OCI-LY7 (cell line): Measurements from ENCODE around the gene OTOG. TPM values are rescaled to one million over a fixed set of nuclear protein-coding genes. Genes with fewer than 3 reads are reported as not detected.

Source experiments
- BruUV-seq: library from RNA; stranded (reverse); fragments of 400-500 nt; replicated peaks from 2 replicates; lab custom pipeline; 2021; lab: Mats Ljungman, UMichigan
- CTCF ChIA-PET: fragments of 300-600 bp; sonication (Branson Sonifier 250); formaldehyde crosslinking; loops from one replicate; lab custom pipeline; 2022; ENCODE audit warnings: antibody characterized with exemption; ENCODE audit not compliant: unreplicated experiment; lab: Charles Lee
- POLR2A ChIA-PET: fragments of 300-600 bp; sonication (Branson Sonifier 250); formaldehyde crosslinking; loops from one replicate; lab custom pipeline; 2022; ENCODE audit warnings: antibody characterized with exemption; lab: Charles Lee
- DNase-seq: peaks from one replicate; pipeline ENCODE4 v3.0.0-alpha.2; 2015; ENCODE audit warnings: low spot score
- H2AFZ ChIP-seq: fragments of 200-600 bp; sonication (generic), shearing (Covaris generic); 2 replicates; pipeline ENCODE4 v1.6.1; 2014; ENCODE audit warnings: mild to moderate bottlenecking, antibody characterized with exemption, low read length, moderate library complexity
- H3K27ac ChIP-seq: fragments of 200-600 bp; sonication (generic); 2 replicates; pipeline ENCODE4 v1.5.1; 2014; ENCODE audit warnings: mixed run types, low read depth, mild to moderate bottlenecking, moderate library complexity, low read length, inconsistent platforms; ENCODE audit not compliant: poor library complexity, severe bottlenecking
- H3K36me3 ChIP-seq: fragments of 200-600 bp; sonication (generic); 2 replicates; pipeline ENCODE4 v1.6.1; 2014; ENCODE audit warnings: mild to moderate bottlenecking, antibody characterized with exemption, low read length, moderate library complexity, mixed read lengths; ENCODE audit not compliant: insufficient read depth
- H3K4me1 ChIP-seq: fragments of 200-600 bp; sonication (generic); 2 replicates; pipeline ENCODE4 v1.5.1; 2014; ENCODE audit warnings: mild to moderate bottlenecking, low read length; ENCODE audit not compliant: insufficient read depth, poor library complexity, severe bottlenecking
- H3K4me2 ChIP-seq: fragments of 200-600 bp; sonication (generic); 2 replicates; pipeline ENCODE4 v1.6.1; 2014; ENCODE audit warnings: mild to moderate bottlenecking, low read length
- H3K4me3 ChIP-seq: fragments of 200-600 bp; sonication (generic); 2 replicates; pipeline ENCODE4 v1.5.1; 2014; ENCODE audit warnings: mild to moderate bottlenecking, low read depth, low read length; ENCODE audit not compliant: poor library complexity, severe bottlenecking
- H3K79me2 ChIP-seq: fragments of 200-600 bp; sonication (generic); 2 replicates; pipeline ENCODE4 v1.6.1; 2016; ENCODE audit warnings: low read depth, mild to moderate bottlenecking, low read length, moderate library complexity, mixed read lengths; ENCODE audit not compliant: insufficient read depth
- H3K9me2 ChIP-seq: fragments of 200-600 bp; sonication (generic); 2 replicates; pipeline ENCODE4 v1.6.1; 2016; ENCODE audit warnings: mild to moderate bottlenecking, low read length, mixed read lengths; ENCODE audit not compliant: insufficient read depth
- H3K9me3 ChIP-seq: fragments of 200-600 bp; sonication (generic); 2 replicates; pipeline ENCODE4 v1.6.1; 2014; ENCODE audit warnings: mild to moderate bottlenecking, mixed run types, low read length, mixed read lengths
- H4K20me1 ChIP-seq: fragments of 200-600 bp; sonication (generic); 2 replicates; pipeline ENCODE4 v1.6.1; 2014; ENCODE audit warnings: mild to moderate bottlenecking, antibody characterized with exemption, low read length, moderate library complexity, mixed read lengths; ENCODE audit not compliant: insufficient read depth
- EZH2phosphoT487 ChIP-seq: fragments of 200-600 bp; sonication (generic); IDR thresholded peaks from 2 replicates; pipeline ENCODE4 v1.6.1; 2018; ENCODE audit warnings: low read depth, borderline replicate concordance, mild to moderate bottlenecking, mixed run types, antibody characterized with exemption, low read length, moderate library complexity, mixed read lengths
- intact Hi-C: fragments of 100-400 bp; cut with micrococcal nuclease; formaldehyde crosslinking; loops from one replicate; pipeline ENCODE4 v1.10.0; 2022; ENCODE audit not compliant: unreplicated experiment
- total RNA-seq, 2 experiments: library from RNA; depleted of rRNA in 1 of 2; stranded (reverse); fragments of >200 nt in 1 of 2; shearing (Covaris generic) in 1 of 2; gene quantifications; 2 replicates each; pipeline ENCODE4 v1.2.3, GENCODE V29; 2014 to 2022
- TF ChIP-seq, protein P1 (sequence below): fragments of 200-600 bp; sonication (generic); conservative IDR thresholded peaks from 2 replicates; pipeline ENCODE4 v1.5.1; 2014; ENCODE audit warnings: mild to moderate bottlenecking, antibody characterized with exemption, low read length, moderate library complexity, mixed read lengths

The OTOG gene
- total RNA-seq, 2 experiments from 2014 or later = not detected

DNA sequence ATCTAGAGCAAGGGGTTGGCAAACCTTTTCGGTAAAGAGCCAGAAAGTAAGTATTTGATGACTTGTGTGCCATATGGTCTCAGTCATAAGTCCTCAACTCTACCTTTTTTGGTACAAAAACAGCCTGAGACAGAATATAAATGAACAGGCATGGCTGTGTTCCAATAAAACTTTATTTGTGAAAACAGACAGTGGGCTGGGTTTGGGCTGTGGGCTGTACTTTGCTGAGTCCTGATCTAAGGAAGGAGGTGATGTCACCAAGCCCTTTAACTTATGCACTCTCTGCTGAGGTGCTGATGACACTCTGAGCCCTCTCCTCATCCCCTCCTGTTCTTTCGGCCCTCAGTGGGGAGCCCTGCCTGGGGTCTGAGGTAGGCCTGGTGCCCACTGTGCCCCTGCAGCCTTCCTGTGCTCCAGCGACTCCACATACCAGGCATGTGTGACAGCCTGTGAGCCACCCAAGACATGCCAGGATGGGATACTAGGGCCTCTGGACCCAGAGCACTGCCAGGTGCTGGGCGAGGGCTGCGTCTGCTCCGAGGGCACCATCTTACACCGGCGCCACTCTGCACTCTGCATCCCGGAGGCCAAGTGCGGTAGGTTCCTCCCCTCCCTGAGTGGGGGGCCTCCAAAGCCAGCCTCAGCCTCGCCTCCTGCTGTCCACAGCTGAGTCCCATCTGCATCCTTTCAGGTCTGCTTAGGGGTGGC is 86.4 kb downstream of the OTOG start:
- H3K79me2 ChIP-seq = no peaks in the 10 kb centered on the region
- H3K9me3 ChIP-seq = no peaks in the 10 kb centered on the region
- intact Hi-C loops = no loop called here
- BruUV-seq = no TSS peak
- H3K4me3 ChIP-seq = no peak overlapping the region
- no peaks in the 10 kb centered on the region for H3K36me3 ChIP-seq
- no peak overlapping the region for H3K4me2 ChIP-seq
- CTCF ChIA-PET = no interaction called here
- H4K20me1 ChIP-seq = no peaks in the 10 kb centered on the region
- DNase-seq = no peak
- TF ChIP-seq, protein P1, sequence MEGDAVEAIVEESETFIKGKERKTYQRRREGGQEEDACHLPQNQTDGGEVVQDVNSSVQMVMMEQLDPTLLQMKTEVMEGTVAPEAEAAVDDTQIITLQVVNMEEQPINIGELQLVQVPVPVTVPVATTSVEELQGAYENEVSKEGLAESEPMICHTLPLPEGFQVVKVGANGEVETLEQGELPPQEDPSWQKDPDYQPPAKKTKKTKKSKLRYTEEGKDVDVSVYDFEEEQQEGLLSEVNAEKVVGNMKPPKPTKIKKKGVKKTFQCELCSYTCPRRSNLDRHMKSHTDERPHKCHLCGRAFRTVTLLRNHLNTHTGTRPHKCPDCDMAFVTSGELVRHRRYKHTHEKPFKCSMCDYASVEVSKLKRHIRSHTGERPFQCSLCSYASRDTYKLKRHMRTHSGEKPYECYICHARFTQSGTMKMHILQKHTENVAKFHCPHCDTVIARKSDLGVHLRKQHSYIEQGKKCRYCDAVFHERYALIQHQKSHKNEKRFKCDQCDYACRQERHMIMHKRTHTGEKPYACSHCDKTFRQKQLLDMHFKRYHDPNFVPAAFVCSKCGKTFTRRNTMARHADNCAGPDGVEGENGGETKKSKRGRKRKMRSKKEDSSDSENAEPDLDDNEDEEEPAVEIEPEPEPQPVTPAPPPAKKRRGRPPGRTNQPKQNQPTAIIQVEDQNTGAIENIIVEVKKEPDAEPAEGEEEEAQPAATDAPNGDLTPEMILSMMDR = no peak
- TF ChIP-seq EZH2phosphoT487 = no peak
- no peak overlapping the region for H2AFZ ChIP-seq
- H3K27ac ChIP-seq = no peak overlapping the region
- POLR2A ChIA-PET = no interaction called here
- no peaks in the 10 kb centered on the region for H3K9me2 ChIP-seq
- H3K4me1 ChIP-seq = no peaks in the 10 kb centered on the region

DNA sequence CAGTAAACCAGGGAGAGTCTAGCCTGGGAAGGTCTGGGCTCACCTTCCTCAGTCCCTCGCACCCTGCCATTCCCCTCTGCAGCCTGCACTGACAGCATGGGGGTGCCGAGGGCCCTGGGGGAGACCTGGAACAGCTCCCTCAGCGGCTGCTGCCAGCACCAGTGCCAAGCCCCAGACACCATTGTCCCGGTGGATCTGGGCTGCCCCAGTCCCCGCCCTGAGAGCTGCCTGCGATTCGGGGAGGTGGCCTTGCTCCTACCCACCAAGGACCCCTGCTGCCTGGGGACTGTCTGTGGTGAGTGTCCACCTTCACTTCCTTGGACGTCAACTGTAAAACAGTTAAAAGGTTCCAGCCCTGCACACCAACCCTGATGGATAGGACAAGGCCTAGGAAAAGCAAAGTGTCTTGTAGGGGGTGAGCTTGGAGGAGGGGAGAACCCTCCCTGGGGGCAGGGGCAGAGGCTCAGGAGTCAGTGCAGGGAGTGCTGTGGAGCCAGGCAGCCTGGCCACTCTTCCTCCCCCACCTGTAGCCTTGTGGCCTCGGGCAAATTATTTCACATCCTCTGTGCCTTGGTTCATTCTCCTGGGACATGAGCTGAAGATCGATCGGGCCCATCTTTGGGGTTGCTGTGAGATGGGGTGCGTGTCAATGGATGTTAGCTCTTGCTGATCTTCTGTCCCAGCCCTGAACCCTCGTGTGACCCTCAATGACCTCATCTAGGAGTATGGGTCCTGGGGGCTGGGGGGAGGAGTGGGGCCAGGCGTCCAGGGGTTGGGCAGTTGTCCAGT is 87.1 kb downstream of the OTOG start:
- Histone ChIP-seq H3K4me2 (no peak overlapping the region), H3K36me3 (no peaks in the 10 kb centered on the region), H3K27ac (no peak overlapping the region), H3K4me3 (no peak overlapping the region), H2AFZ (no peak overlapping the region), H4K20me1 (no peaks in the 10 kb centered on the region), H3K4me1 (no peaks in the 10 kb centered on the region), H3K9me3 (no peaks in the 10 kb centered on the region), H3K79me2 (no peaks in the 10 kb centered on the region), H3K9me2 (no peaks in the 10 kb centered on the region)
- BruUV-seq = no TSS peak
- intact Hi-C loops = no loop called here
- ChIA-PET POLR2A (no interaction called here), CTCF (no interaction called here)
- no peak for DNase-seq
- no peak for TF ChIP-seq EZH2phosphoT487
- TF ChIP-seq, protein P1 = no peak
